Middle frontal gyrus (tissue), 1 donor: ENCODE measurements around the gene MYH11.

Experiments used
- DNase-seq: peaks from one replicate; pipeline ENCODE4 v3.0.0-alpha.2; 2015; ENCODE audit warnings: low spot score; ENCODE audit errors: extremely low spot score

The MYH11 gene

GRCh38 chr16:15856901-15857698 is at the start of gene MYH11:
TSS of gene MYH11 (minus strand) at chr16:15857028. CDS start at chr16:15838252, 18,776 bp downstream.
- DNase-seq, result no peak

GRCh38 chr16:15906439-15906838 is 49.6 kb upstream of the MYH11 start:
- no peak for DNase-seq

GRCh38 chr16:15903960-15904359 is 47.1 kb upstream of the MYH11 start:
- DNase-seq, result no peak

GRCh38 chr16:15900901-15901500 is 44.2 kb upstream of the MYH11 start:
- no peak for DNase-seq

GRCh38 chr16:15900357-15900756 is 43.5 kb upstream of the MYH11 start:
- no peak for DNase-seq

- DNase-seq, result no peak
Measured at GRCh38 chr16:15899538-15900100, 42.8 kb upstream of the MYH11 start.

GRCh38 chr16:15898654-15899053 is 41.8 kb upstream of the MYH11 start:
- DNase-seq, result no peak

GRCh38 chr16:15897834-15898254 is 41.0 kb upstream of the MYH11 start:
- DNase-seq, result no peak

- no peak for DNase-seq
Measured at GRCh38 chr16:15897121-15897780, 40.4 kb upstream of the MYH11 start.

- DNase-seq, result no peak
Measured at GRCh38 chr16:15894571-15895374, 37.9 kb upstream of the MYH11 start.

GRCh38 chr16:15891508-15891907 is 34.7 kb upstream of the MYH11 start:
- DNase-seq, result no peak

- DNase-seq, result peak; percentile 99
Measured at GRCh38 chr16:15888072-15888976, 31.5 kb upstream of the MYH11 start, which contains the start of gene CEP20. TSS of gene CEP20 (minus strand) at chr16:15888603. CDS start at chr16:15888585, 18 bp downstream.

GRCh38 chr16:15887283-15887682 is 30.5 kb upstream of the MYH11 start:
- DNase-seq, result no peak

- no peak for DNase-seq
Measured at GRCh38 chr16:15886078-15886477, 29.2 kb upstream of the MYH11 start.

GRCh38 chr16:15885560-15886001 is 28.8 kb upstream of the MYH11 start:
- no peak for DNase-seq

GRCh38 chr16:15882563-15882962 is 25.7 kb upstream of the MYH11 start:
- no peak for DNase-seq

GRCh38 chr16:15881794-15882379 is 25.1 kb upstream of the MYH11 start:
- no peak for DNase-seq

GRCh38 chr16:15880434-15881308 is 23.8 kb upstream of the MYH11 start:
- DNase-seq, result no peak
